NT2/D1 (cell line): ENCODE data around the gene CRADD.
"Not testable (repeated sequence)": the region's sequence is repeated elsewhere in the genome, so short reads cannot be mapped to it uniquely, and the experiment has no call there.

Experiments used
- DNase-seq: peaks from one replicate; pipeline ENCODE4 v3.0.0-alpha.2; 2011; ENCODE audit warnings: low read depth, low spot score
- H3K27me3 ChIP-seq: 2 replicates; pipeline ENCODE4 v1.6.0; 2011; ENCODE audit warnings: mild to moderate bottlenecking; ENCODE audit not compliant: insufficient read length, insufficient read depth
- H3K36me3 ChIP-seq: 2 replicates; pipeline ENCODE4 v1.6.1; 2011; ENCODE audit warnings: mild to moderate bottlenecking, low read length, mixed read lengths; ENCODE audit not compliant: insufficient read depth, insufficient read length
- H3K4me1 ChIP-seq: 2 replicates; pipeline ENCODE4 v1.5.1; 2011; ENCODE audit not compliant: insufficient read depth, insufficient read length
- H3K4me3 ChIP-seq: 2 replicates; pipeline ENCODE4 v1.5.1; 2011; ENCODE audit warnings: low read depth; ENCODE audit not compliant: insufficient read length
- H3K9ac ChIP-seq: 2 replicates; pipeline ENCODE4 v1.6.0; 2011; ENCODE audit warnings: low read depth; ENCODE audit not compliant: insufficient read length
- H3K9me3 ChIP-seq: 2 replicates; pipeline ENCODE4 v1.5.1; 2011; ENCODE audit warnings: mild to moderate bottlenecking, low read length; ENCODE audit not compliant: insufficient read depth
- SUZ12 ChIP-seq: IDR thresholded peaks from 2 replicates; pipeline ENCODE4 v1.6.1; 2011; ENCODE audit not compliant: insufficient read length, insufficient read depth; ENCODE audit errors: extremely low read depth
- YY1 ChIP-seq: IDR thresholded peaks from 2 replicates; pipeline ENCODE4 v1.6.1; 2011; ENCODE audit not compliant: insufficient read length, insufficient read depth
- ZNF274 ChIP-seq: IDR thresholded peaks from 2 replicates; pipeline ENCODE4 v1.6.1; 2011; ENCODE audit warnings: mild to moderate bottlenecking, low read depth, low read length

The CRADD gene

GRCh38 chr12:93706824-93707223, 29.6 kb downstream of the CRADD start:
- no peak for DNase-seq
- Histone ChIP-seq H3K9ac (no peak overlapping the region), H3K27me3 (no peaks in the 10 kb centered on the region), H3K9me3 (peaks cover 15% of the 10 kb centered on the region), H3K4me1 (no peaks in the 10 kb centered on the region), H3K4me3 (no peak overlapping the region), H3K36me3 (no peaks in the 10 kb centered on the region)
- no peak for TF ChIP-seq YY1
- TF ChIP-seq ZNF274, result no peak
- no peak for TF ChIP-seq SUZ12

DNA sequence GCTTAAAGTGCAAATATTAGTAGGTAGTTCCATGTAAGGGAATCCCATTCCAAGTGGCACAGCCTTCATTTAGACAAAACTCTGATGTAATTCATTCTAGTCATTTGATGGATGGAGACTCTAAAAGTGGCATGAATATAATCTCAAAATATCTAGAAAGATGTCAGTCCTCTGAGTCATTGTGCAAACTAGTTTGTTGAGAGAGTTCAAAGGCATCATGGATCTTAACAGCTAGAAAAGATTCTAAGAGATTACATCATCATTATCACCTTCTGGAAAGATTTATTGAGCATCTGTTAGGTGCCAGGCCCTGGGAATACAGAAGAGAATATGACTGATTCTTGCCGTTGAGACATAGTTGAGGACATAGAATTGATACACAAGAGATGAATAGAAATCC, 30.7 kb downstream of the CRADD start:
- TF ChIP-seq ZNF274 (no peak), YY1 (no peak), SUZ12 (no peak)
- H3K4me3 ChIP-seq, result no peak overlapping the region
- H3K9me3 ChIP-seq, result peaks cover 15% of the 10 kb centered on the region
- H3K9ac ChIP-seq, result no peak overlapping the region
- no peak for DNase-seq
- H3K27me3 ChIP-seq, result no peaks in the 10 kb centered on the region
- no peaks in the 10 kb centered on the region for H3K36me3 ChIP-seq
- no peaks in the 10 kb centered on the region for H3K4me1 ChIP-seq

DNA sequence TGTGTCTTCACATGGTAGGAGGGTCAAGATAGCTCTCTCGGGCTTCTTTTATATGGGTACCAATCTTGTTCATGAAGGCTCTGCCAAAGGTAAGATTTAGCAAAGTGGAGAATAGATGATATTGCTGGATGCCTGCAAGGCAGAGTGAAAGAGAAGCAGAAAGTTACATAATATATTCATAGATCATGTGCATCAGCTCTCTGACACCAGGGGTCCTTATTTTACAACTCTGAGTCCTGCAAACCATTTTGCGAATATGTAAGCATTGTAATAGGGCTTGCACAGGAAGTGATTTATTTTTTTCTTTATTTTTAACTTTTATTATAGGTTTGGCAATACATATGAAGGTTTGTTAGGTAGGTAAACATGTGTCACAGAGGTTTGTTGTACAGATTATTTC, 31.8 kb downstream of the CRADD start:
- no peak overlapping the region for H3K9ac ChIP-seq
- no peak for TF ChIP-seq SUZ12
- no peak for TF ChIP-seq YY1
- no peak for TF ChIP-seq ZNF274
- H3K9me3 ChIP-seq, result peaks cover 15% of the 10 kb centered on the region
- no peak overlapping the region for H3K4me3 ChIP-seq
- DNase-seq, result no peak
- H3K4me1 ChIP-seq, result no peaks in the 10 kb centered on the region
- H3K36me3 ChIP-seq, result no peaks in the 10 kb centered on the region
- H3K27me3 ChIP-seq, result no peaks in the 10 kb centered on the region

DNA sequence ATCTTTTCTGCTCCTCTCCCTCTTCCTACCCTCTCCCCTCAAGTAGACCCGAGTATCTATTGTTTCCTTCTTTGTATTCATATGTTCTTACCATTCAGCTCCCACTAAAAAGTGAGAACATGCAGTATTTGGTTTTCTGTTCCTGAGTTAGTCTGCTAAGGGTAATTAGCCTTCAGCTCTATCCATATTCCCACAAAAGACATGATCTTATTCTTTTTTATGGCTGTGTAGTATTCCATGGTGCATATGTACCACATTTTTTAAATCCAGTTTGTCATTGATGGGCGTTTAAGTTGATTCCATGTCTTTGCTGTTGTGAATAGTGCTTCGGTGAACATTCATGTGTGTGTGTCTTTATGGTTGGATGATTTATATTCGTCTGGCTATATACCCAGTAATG, 32.2 kb downstream of the CRADD start:
- Histone ChIP-seq H3K9ac (no peak overlapping the region), H3K9me3 (peaks cover 15% of the 10 kb centered on the region), H3K4me3 (no peak overlapping the region), H3K4me1 (no peaks in the 10 kb centered on the region), H3K27me3 (no peaks in the 10 kb centered on the region), H3K36me3 (no peaks in the 10 kb centered on the region)
- DNase-seq, result no peak
- TF ChIP-seq SUZ12 (no peak), ZNF274 (no peak), YY1 (no peak)

GRCh38 chr12:93710574-93710926, 33.4 kb downstream of the CRADD start:
- Histone ChIP-seq H3K27me3 (no peaks in the 10 kb centered on the region), H3K9me3 (peaks cover 15% of the 10 kb centered on the region), H3K4me3 (no peak overlapping the region), H3K36me3 (no peaks in the 10 kb centered on the region), H3K4me1 (no peaks in the 10 kb centered on the region), H3K9ac (no peak overlapping the region)
- DNase-seq, result no peak
- TF ChIP-seq YY1, result no peak
- no peak for TF ChIP-seq SUZ12
- TF ChIP-seq ZNF274, result no peak

DNA sequence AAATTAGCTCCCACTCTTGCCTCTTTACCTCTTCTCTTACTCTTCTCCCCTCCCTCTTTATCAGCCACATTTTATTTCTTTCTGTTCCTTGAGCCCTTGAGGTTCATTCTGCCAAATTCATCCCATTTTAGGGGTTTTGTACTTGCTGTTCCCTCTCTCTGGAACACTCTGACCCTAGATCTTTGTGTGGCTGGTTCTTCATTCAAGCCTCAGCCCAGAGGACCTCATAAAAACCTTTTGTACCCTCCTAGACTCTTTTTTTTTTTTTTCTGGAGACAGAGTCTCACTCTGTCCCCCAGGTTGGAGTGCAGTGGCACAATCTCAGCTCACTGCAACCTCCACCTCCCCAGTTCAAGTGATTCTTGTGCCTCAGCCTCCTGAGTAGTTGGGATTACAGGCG, 34.3 kb downstream of the CRADD start:
- H3K9me3 ChIP-seq, result peaks cover 15% of the 10 kb centered on the region
- H3K9ac ChIP-seq, H3K4me3 ChIP-seq, H3K36me3 ChIP-seq, DNase-seq, H3K4me1 ChIP-seq, H3K27me3 ChIP-seq: not testable (repeated sequence)

GRCh38 chr12:93712200-93712599, 35.0 kb downstream of the CRADD start:
- Histone ChIP-seq H3K4me3 (no peak overlapping the region), H3K9me3 (peaks cover 15% of the 10 kb centered on the region), H3K4me1 (no peaks in the 10 kb centered on the region), H3K36me3 (no peaks in the 10 kb centered on the region), H3K27me3 (no peaks in the 10 kb centered on the region), H3K9ac (no peak overlapping the region)
- no peak for TF ChIP-seq YY1
- TF ChIP-seq ZNF274, result no peak
- no peak for TF ChIP-seq SUZ12
- no peak for DNase-seq

DNA sequence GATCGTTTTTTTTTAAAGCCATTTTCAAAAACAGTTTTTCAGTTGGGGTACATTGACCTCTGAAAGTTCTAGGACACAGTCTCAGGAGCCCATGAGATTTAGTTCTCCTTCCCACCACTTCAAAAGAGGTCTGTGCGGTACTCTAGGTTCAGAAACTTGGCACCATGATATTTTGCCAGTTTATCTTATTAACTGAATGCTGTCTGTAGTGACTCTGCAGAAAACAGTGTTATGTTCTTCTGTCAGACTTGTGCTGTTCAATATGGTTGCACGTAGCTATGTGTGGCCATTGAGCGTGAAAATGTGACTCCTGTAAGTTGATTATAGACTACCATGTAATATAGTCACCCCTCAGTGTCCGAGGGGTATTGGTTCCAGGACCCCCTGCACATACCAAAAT, 35.9 kb downstream of the CRADD start:
- Histone ChIP-seq H3K9ac (no peak overlapping the region), H3K4me1 (no peaks in the 10 kb centered on the region), H3K36me3 (no peaks in the 10 kb centered on the region), H3K9me3 (peaks cover 20% of the 10 kb centered on the region), H3K27me3 (no peaks in the 10 kb centered on the region), H3K4me3 (no peak overlapping the region)
- DNase-seq, result no peak
- TF ChIP-seq SUZ12, result no peak
- no peak for TF ChIP-seq YY1
- TF ChIP-seq ZNF274, result no peak
